Activated naive CD8-positive, alpha-beta T cell treated with anti-CD3 and anti-CD28 coated beads for 36 hours (primary cell): ENCODE results near the gene ZNF777. TPM values are rescaled to one million over a fixed set of nuclear protein-coding genes. Genes with fewer than 3 reads are reported as not detected.
"Not testable (repeated sequence)": the region's sequence is repeated elsewhere in the genome, so short reads cannot be mapped to it uniquely, and the experiment has no call there.

Experiments
- DNase-seq: peaks from one replicate; pipeline ENCODE4 v3.0.0; 2021
- H3K27ac Mint-ChIP-seq: one replicate; pipeline ENCODE4 v1.8.0; 2022; ENCODE audit warnings: mild to moderate bottlenecking, moderate library complexity, mixed read lengths
- H3K27me3 Mint-ChIP-seq: one replicate; pipeline ENCODE4 v1.8.0; 2022; ENCODE audit warnings: mild to moderate bottlenecking, mixed read lengths
- H3K36me3 Mint-ChIP-seq: one replicate; pipeline ENCODE4 v1.8.0; 2021; ENCODE audit warnings: mild to moderate bottlenecking, mixed read lengths
- H3K4me1 Mint-ChIP-seq: one replicate; pipeline ENCODE4 v1.8.0; 2021; ENCODE audit warnings: mixed read lengths
- H3K4me3 Mint-ChIP-seq: one replicate; pipeline ENCODE4 v1.8.0; 2022; ENCODE audit warnings: mild to moderate bottlenecking, moderate library complexity, mixed read lengths
- H3K9me3 Mint-ChIP-seq: one replicate; pipeline ENCODE4 v1.8.0; 2022; ENCODE audit warnings: mixed read lengths
- total RNA-seq, 2 experiments: library from RNA; stranded (reverse); gene quantifications; one replicate each; pipeline ENCODE4 v1.2.3, GENCODE V29; 2021

Gene ZNF777
- total RNA-seq, 2 experiments from 2014 or later, result 18.9 to 19.3 TPM

- peaks cover 9% of the 10 kb centered on the region for H3K27me3 Mint-ChIP-seq
- peaks cover 1% of the 10 kb centered on the region for H3K9me3 Mint-ChIP-seq
Measured at GRCh38 chr7:149420006-149420405, 40.9 kb downstream of the ZNF777 start.

GRCh38 chr7:149415391-149416071 lies 45.3 kb downstream of the ZNF777 start:
- DNase-seq, result no peak
- H3K27ac Mint-ChIP-seq, result peak overlapping the region; percentile 59

More at GRCh38 chr7:149420006-149420405, 40.9 kb downstream of the ZNF777 start:
- no peaks in the 10 kb centered on the region for H3K36me3 Mint-ChIP-seq
- no peak for DNase-seq
- H3K27ac Mint-ChIP-seq, result no peak overlapping the region
- peaks cover 5% of the 10 kb centered on the region for H3K4me1 Mint-ChIP-seq
- no peak overlapping the region for H3K4me3 Mint-ChIP-seq

GRCh38 chr7:149414745-149415390 lies 46.0 kb downstream of the ZNF777 start:
- peaks cover 1% of the 10 kb centered on the region for H3K9me3 Mint-ChIP-seq
- peak; percentile 40 for DNase-seq
- H3K27ac Mint-ChIP-seq, result peak overlapping the region; percentile 59
- peaks cover 2% of the 10 kb centered on the region for H3K4me1 Mint-ChIP-seq
- H3K27me3 Mint-ChIP-seq, result peaks cover 40% of the 10 kb centered on the region
- peak overlapping the region; percentile 63 for H3K4me3 Mint-ChIP-seq
- H3K36me3 Mint-ChIP-seq, result no peaks in the 10 kb centered on the region

More at GRCh38 chr7:149415391-149416071, 45.3 kb downstream of the ZNF777 start:
- H3K27me3 Mint-ChIP-seq, result peaks cover 39% of the 10 kb centered on the region
- H3K36me3 Mint-ChIP-seq, result no peaks in the 10 kb centered on the region
- peak overlapping the region; percentile 63 for H3K4me3 Mint-ChIP-seq
- H3K4me1 Mint-ChIP-seq, result peaks cover 2% of the 10 kb centered on the region
- peaks cover 1% of the 10 kb centered on the region for H3K9me3 Mint-ChIP-seq

- H3K9me3 Mint-ChIP-seq, result peaks cover 1% of the 10 kb centered on the region
- H3K4me3 Mint-ChIP-seq, result no peak overlapping the region
- H3K27ac Mint-ChIP-seq, result no peak overlapping the region
Measured at GRCh38 chr7:149414171-149414570, 46.7 kb downstream of the ZNF777 start.

GRCh38 chr7:149413083-149413482 lies 47.8 kb downstream of the ZNF777 start:
- not testable (repeated sequence) for H3K27ac Mint-ChIP-seq, H3K4me3 Mint-ChIP-seq, DNase-seq, H3K4me1 Mint-ChIP-seq, H3K9me3 Mint-ChIP-seq, H3K36me3 Mint-ChIP-seq
- peaks cover 48% of the 10 kb centered on the region for H3K27me3 Mint-ChIP-seq

More at GRCh38 chr7:149414171-149414570, 46.7 kb downstream of the ZNF777 start:
- no peaks in the 10 kb centered on the region for H3K36me3 Mint-ChIP-seq
- H3K4me1 Mint-ChIP-seq, result peaks cover 2% of the 10 kb centered on the region
- DNase-seq, result no peak
- H3K27me3 Mint-ChIP-seq, result peaks cover 40% of the 10 kb centered on the region

- peaks cover 44% of the 10 kb centered on the region for H3K27me3 Mint-ChIP-seq
- no peak overlapping the region for H3K27ac Mint-ChIP-seq
Measured at GRCh38 chr7:149409895-149410294, 51.0 kb downstream of the ZNF777 start.

GRCh38 chr7:149404825-149405224 lies 56.0 kb downstream of the ZNF777 start:
- Mint-ChIP-seq H3K9me3 (no peaks in the 10 kb centered on the region), H3K27ac (no peak overlapping the region), H3K27me3 (peaks cover 26% of the 10 kb centered on the region), H3K36me3 (no peaks in the 10 kb centered on the region), H3K4me1 (no peaks in the 10 kb centered on the region), H3K4me3 (no peak overlapping the region)
- DNase-seq, result no peak

More at GRCh38 chr7:149409895-149410294, 51.0 kb downstream of the ZNF777 start:
- no peaks in the 10 kb centered on the region for H3K9me3 Mint-ChIP-seq
- peaks cover 2% of the 10 kb centered on the region for H3K4me1 Mint-ChIP-seq
- H3K36me3 Mint-ChIP-seq, result no peaks in the 10 kb centered on the region
- no peak overlapping the region for H3K4me3 Mint-ChIP-seq
- no peak for DNase-seq

GRCh38 chr7:149404396-149404795 lies 56.5 kb downstream of the ZNF777 start:
- no peak for DNase-seq
- Mint-ChIP-seq H3K4me3 (no peak overlapping the region), H3K27ac (no peak overlapping the region), H3K36me3 (no peaks in the 10 kb centered on the region), H3K9me3 (no peaks in the 10 kb centered on the region), H3K27me3 (peaks cover 26% of the 10 kb centered on the region), H3K4me1 (no peaks in the 10 kb centered on the region)

GRCh38 chr7:149398195-149398820 lies 62.6 kb downstream of the ZNF777 start:
- Mint-ChIP-seq H3K27me3 (peaks cover 23% of the 10 kb centered on the region), H3K27ac (no peak overlapping the region), H3K4me1 (no peaks in the 10 kb centered on the region), H3K4me3 (no peak overlapping the region), H3K36me3 (no peaks in the 10 kb centered on the region), H3K9me3 (peaks cover 2% of the 10 kb centered on the region)
- DNase-seq, result no peak

GRCh38 chr7:149397470-149398043 lies 63.3 kb downstream of the ZNF777 start:
- no peak overlapping the region for H3K4me3 Mint-ChIP-seq
- H3K36me3 Mint-ChIP-seq, result no peaks in the 10 kb centered on the region
- H3K9me3 Mint-ChIP-seq, result peaks cover 2% of the 10 kb centered on the region
- peaks cover 20% of the 10 kb centered on the region for H3K27me3 Mint-ChIP-seq
- H3K4me1 Mint-ChIP-seq, result no peaks in the 10 kb centered on the region
- DNase-seq, result no peak
- H3K27ac Mint-ChIP-seq, result no peak overlapping the region

- not testable (repeated sequence) for H3K27ac Mint-ChIP-seq, H3K9me3 Mint-ChIP-seq, H3K27me3 Mint-ChIP-seq, H3K36me3 Mint-ChIP-seq, H3K4me3 Mint-ChIP-seq, H3K4me1 Mint-ChIP-seq, DNase-seq
Measured at GRCh38 chr7:149388550-149389335, 72.1 kb downstream of the ZNF777 start.

GRCh38 chr7:149386514-149386913 lies 74.3 kb downstream of the ZNF777 start:
- H3K36me3 Mint-ChIP-seq, H3K4me1 Mint-ChIP-seq, H3K27ac Mint-ChIP-seq, H3K9me3 Mint-ChIP-seq, H3K27me3 Mint-ChIP-seq, DNase-seq, H3K4me3 Mint-ChIP-seq: not testable (repeated sequence)

- Mint-ChIP-seq H3K4me3 (no peak overlapping the region), H3K27me3 (peaks cover 4% of the 10 kb centered on the region), H3K9me3 (peaks cover 3% of the 10 kb centered on the region), H3K36me3 (no peaks in the 10 kb centered on the region), H3K4me1 (no peaks in the 10 kb centered on the region), H3K27ac (no peak overlapping the region)
- DNase-seq, result no peak
Measured at GRCh38 chr7:149385195-149385950, 75.5 kb downstream of the ZNF777 start.
